HCT116 (cell line): Measurements from ENCODE around the gene CDH11.

Source experiments
- CTCF ChIP-seq, 3 experiments: fragments of 200-600 bp in 1 of 3; sonication (generic) in 1 of 3; IDR thresholded peaks in 2 of 3; conservative IDR thresholded peaks in 1 of 3; 2 replicates each; pipeline ENCODE4 v1.5.1; 2012 to 2017; ENCODE audit warnings: low read depth in 2 of 3, low read length in 2 of 3, antibody characterized with exemption in 1 of 3, borderline replicate concordance in 1 of 3, control low read depth in 1 of 3, mild to moderate bottlenecking in 1 of 3, mixed read lengths in 1 of 3, mixed run types in 1 of 3, moderate library complexity in 1 of 3; ENCODE audit not compliant: insufficient read depth in 1 of 3
- POLR2AphosphoS5 ChIP-seq: IDR thresholded peaks from 2 replicates; pipeline ENCODE4 v1.6.1; 2011; ENCODE audit warnings: mild to moderate bottlenecking, low read depth, low read length, moderate library complexity

GRCh38 chr16:64993464-64993863, 128.4 kb downstream of the CDH11 start:
- TF ChIP-seq POLR2AphosphoS5: no peak
- no peak for TF ChIP-seq CTCF (IDR thresholded peaks at IDR 0.05 in 2 of 3, conservative IDR thresholded peaks at IDR 0.05 in 1 of 3; ENCODE audit: borderline replicate concordance in 1 of 3, insufficient read depth in 1 of 3, low read depth in 2 of 3, low read length in 2 of 3)
